Mucosa of stomach (tissue), 1 donor: ENCODE measurements around the gene RNF13.
"Not testable (repeated sequence)": the region's sequence is repeated elsewhere in the genome, so short reads cannot be mapped to it uniquely, and the experiment has no call there.

Source experiments
- H3K27me3 ChIP-seq: one replicate; pipeline ENCODE4 v1.7.0; 2013; ENCODE audit warnings: mild to moderate bottlenecking, low read length; ENCODE audit not compliant: control insufficient read depth, insufficient read depth
- H3K36me3 ChIP-seq: one replicate; pipeline ENCODE4 v1.7.0; 2013; ENCODE audit warnings: low read length; ENCODE audit not compliant: control insufficient read depth, insufficient read depth
- H3K4me1 ChIP-seq: one replicate; pipeline ENCODE4 v1.7.0; 2013; ENCODE audit warnings: mild to moderate bottlenecking, low read length; ENCODE audit not compliant: control insufficient read depth, insufficient read depth
- H3K4me3 ChIP-seq: one replicate; pipeline ENCODE4 v1.7.0; 2013; ENCODE audit warnings: low read length
- H3K9ac ChIP-seq: one replicate; pipeline ENCODE4 v1.7.0; 2013; ENCODE audit warnings: mild to moderate bottlenecking, low read length, moderate library complexity
- H3K9me3 ChIP-seq: one replicate; pipeline ENCODE4 v1.7.0; 2013; ENCODE audit warnings: mild to moderate bottlenecking, low read length, moderate library complexity; ENCODE audit not compliant: control insufficient read depth
- donor health status: Pancreatic carcinoma.

The RNF13 gene

DNA sequence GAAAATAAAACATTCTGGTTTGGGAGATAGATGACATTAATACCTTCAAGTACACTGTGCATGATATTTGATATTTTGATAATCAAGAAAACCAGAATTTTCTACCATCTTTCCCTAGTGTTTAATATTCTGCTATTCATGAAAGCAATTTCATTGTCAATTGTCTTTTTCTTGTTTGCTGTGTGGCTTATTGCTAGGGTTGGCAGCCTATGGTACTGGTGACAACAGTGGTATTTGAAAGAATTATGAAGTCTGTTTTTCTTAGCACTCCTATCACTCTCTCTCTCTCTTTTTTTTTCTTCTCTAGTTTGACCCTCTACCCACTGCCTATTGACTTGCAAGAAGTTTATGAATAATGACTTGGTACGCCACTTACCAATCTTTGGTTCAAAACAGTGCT is 15.4 kb downstream of the RNF13 start:
- Histone ChIP-seq H3K4me3 (no peak overlapping the region), H3K36me3 (no peaks in the 10 kb centered on the region), H3K9me3 (no peaks in the 10 kb centered on the region), H3K9ac (no peak overlapping the region), H3K4me1 (no peaks in the 10 kb centered on the region), H3K27me3 (no peaks in the 10 kb centered on the region)

- not testable (repeated sequence) for H3K36me3 ChIP-seq, H3K9ac ChIP-seq, H3K4me3 ChIP-seq, H3K4me1 ChIP-seq, H3K9me3 ChIP-seq, H3K27me3 ChIP-seq
These were observed 16.6 kb downstream of the RNF13 start for GRCh38 chr3:149829631-149830030.

DNA sequence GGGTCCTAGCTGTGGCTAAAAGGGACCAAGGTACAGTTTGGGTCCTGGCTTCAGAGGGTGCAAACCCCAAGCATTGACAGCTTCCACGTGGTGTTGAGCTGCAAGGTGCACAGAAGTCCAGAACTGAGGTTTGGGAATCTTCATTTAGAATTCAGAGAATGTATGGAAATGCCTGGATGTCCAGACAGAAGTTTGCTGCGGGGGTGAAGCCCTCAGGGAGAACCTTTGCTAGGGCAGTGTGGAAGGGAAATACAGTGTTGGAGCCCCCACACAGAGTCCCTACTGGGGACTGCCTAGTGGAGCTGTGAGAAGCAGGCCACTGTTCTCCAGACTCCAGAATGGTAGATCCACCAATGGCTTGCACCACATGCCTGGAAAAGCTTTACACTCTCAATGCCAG is 17.9 kb downstream of the RNF13 start:
- Histone ChIP-seq H3K4me1 (no peaks in the 10 kb centered on the region), H3K27me3 (no peaks in the 10 kb centered on the region), H3K4me3 (no peak overlapping the region), H3K9me3 (no peaks in the 10 kb centered on the region), H3K36me3 (no peaks in the 10 kb centered on the region), H3K9ac (no peak overlapping the region)

- Histone ChIP-seq H3K4me3 (no peak overlapping the region), H3K4me1 (no peaks in the 10 kb centered on the region), H3K9ac (no peak overlapping the region), H3K9me3 (no peaks in the 10 kb centered on the region), H3K27me3 (no peaks in the 10 kb centered on the region), H3K36me3 (no peaks in the 10 kb centered on the region)
These were observed 18.3 kb downstream of the RNF13 start for GRCh38 chr3:149831321-149831720.

DNA sequence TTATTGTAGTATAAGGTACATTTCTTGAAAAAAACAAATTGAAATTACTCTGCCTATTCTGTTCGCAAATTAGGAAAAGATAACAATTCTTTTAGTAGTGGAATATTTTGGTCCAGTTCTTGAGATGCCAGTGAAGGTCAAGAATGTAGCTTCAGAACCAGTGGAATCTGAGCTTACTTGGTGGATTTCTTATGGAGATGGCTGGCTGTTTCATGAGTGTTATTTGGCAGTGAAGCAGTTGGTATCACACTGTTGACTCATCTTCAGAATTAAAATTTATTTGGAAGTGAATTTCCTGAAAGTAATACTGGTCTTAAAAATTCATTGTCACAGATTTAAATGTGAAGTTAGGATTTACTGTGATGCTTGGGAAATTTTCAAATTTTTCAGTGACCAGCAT is 19.1 kb downstream of the RNF13 start:
- Histone ChIP-seq H3K4me1 (no peaks in the 10 kb centered on the region), H3K4me3 (no peak overlapping the region), H3K27me3 (no peaks in the 10 kb centered on the region), H3K36me3 (no peaks in the 10 kb centered on the region), H3K9ac (no peak overlapping the region), H3K9me3 (no peaks in the 10 kb centered on the region)

- Histone ChIP-seq H3K9ac (no peak overlapping the region), H3K36me3 (no peaks in the 10 kb centered on the region), H3K9me3 (no peaks in the 10 kb centered on the region), H3K4me3 (no peak overlapping the region), H3K4me1 (no peaks in the 10 kb centered on the region), H3K27me3 (no peaks in the 10 kb centered on the region)
These were observed 20.2 kb downstream of the RNF13 start for GRCh38 chr3:149833241-149833640.

- H3K27me3 ChIP-seq, H3K9me3 ChIP-seq, H3K4me3 ChIP-seq, H3K4me1 ChIP-seq, H3K9ac ChIP-seq, H3K36me3 ChIP-seq: not testable (repeated sequence)
These were observed 25.5 kb downstream of the RNF13 start for GRCh38 chr3:149838491-149838890.

GRCh38 chr3:149839469-149839868 is 26.5 kb downstream of the RNF13 start:
- not testable (repeated sequence) for H3K36me3 ChIP-seq, H3K4me1 ChIP-seq, H3K27me3 ChIP-seq, H3K9me3 ChIP-seq, H3K4me3 ChIP-seq, H3K9ac ChIP-seq

DNA sequence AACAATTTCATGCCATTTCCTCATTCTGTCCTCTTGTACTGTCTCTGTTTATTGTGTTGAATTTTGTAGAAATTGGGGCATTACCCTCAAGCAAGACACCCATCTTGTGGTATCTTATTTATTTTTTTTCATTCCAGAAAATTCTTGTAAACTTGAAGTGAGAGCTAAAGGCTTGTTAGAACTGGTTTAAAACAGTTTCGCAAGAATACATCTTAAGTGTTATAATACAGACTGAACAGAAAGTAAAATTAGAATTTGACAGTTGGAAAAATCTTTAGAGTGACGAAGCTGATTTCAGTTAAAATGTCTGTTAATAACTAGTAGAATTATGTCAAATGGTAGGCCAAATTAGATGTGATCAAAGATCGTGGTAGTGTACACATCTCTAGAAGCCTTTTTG is 26.9 kb downstream of the RNF13 start:
- H3K27me3 ChIP-seq, result no peaks in the 10 kb centered on the region

DNA sequence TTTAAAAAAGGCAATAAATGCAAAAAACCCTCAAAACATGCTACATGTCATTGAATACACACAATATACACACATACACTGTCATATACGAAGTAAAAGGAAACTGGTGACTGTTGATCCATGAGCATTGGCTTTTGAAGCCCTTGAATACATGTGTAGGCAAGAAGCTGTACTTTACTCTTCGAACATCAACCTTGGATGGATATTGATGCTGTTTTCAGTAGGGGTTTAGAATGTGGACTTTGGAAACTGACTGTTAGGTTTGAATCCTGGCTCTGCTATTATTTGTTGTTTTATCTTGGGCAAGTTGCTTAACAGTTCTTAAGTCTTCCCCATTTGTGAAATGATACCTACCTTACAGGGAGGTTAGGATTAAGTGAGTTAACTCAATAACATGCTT is 30.5 kb downstream of the RNF13 start:
- H3K9ac ChIP-seq, result no peak overlapping the region
- no peaks in the 10 kb centered on the region for H3K27me3 ChIP-seq
- no peak overlapping the region for H3K4me3 ChIP-seq
- H3K9me3 ChIP-seq, result no peaks in the 10 kb centered on the region
- no peaks in the 10 kb centered on the region for H3K4me1 ChIP-seq
- H3K36me3 ChIP-seq, result no peaks in the 10 kb centered on the region

More for the DNA sequence above, 26.9 kb downstream of the RNF13 start:
- Histone ChIP-seq H3K4me1 (no peaks in the 10 kb centered on the region), H3K4me3 (no peak overlapping the region), H3K9ac (no peak overlapping the region), H3K9me3 (no peaks in the 10 kb centered on the region), H3K36me3 (no peaks in the 10 kb centered on the region)

GRCh38 chr3:149844091-149844490 is 31.1 kb downstream of the RNF13 start:
- no peaks in the 10 kb centered on the region for H3K36me3 ChIP-seq
- no peaks in the 10 kb centered on the region for H3K4me1 ChIP-seq
- no peaks in the 10 kb centered on the region for H3K27me3 ChIP-seq
- H3K9me3 ChIP-seq, result no peaks in the 10 kb centered on the region
- H3K9ac ChIP-seq, result no peak overlapping the region
- no peak overlapping the region for H3K4me3 ChIP-seq

DNA sequence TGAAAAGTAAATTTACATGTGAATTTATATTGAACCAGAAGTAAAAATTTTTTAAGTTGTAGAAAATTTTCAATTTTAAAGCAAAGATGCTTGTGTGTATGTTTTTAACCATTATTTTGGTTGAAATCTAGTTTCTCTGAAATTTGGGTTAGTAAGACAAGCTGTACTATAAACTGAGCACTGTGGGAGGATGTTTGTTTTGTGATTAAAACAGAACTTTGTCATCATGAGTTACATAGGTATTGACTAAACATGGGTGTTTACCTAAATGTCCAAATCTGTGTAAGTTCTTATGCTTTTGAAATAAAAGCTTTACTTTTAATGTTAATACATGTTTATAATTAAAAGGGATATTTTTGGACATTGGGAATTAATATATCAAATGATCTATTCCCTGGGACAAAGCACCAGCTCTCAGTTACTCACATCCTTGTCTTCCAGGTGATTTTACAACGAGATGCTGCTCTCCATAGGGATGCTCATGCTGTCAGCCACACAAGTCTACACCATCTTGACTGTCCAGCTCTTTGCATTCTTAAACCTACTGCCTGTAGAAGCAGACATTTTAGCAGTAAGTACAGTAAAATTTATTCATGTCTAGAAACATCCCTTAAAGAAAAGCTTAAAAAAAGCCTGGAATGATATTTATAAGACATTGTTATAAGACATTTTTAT is 32.7 kb downstream of the RNF13 start:
- Histone ChIP-seq H3K4me3 (no peak overlapping the region), H3K4me1 (no peaks in the 10 kb centered on the region), H3K36me3 (no peaks in the 10 kb centered on the region), H3K27me3 (no peaks in the 10 kb centered on the region), H3K9ac (no peak overlapping the region), H3K9me3 (no peaks in the 10 kb centered on the region)

DNA sequence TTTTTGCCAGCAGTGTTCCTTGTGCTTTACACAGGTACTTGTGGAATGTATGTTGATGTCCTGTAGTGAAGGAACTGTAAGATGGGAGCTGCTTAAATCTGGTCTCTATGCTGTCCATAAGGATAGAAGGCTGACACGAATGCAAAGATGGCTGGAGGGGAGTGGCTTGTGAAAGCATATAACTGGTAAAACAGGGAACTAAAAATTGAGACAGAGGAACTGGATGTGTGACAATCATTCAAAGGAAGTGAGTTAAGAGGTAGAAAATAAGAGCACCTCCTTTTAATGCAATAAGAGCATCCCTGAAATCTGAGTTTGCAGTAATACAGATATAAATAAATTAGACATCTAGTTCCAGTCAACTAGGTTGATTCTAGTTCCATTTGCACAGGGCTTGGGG is 35.2 kb downstream of the RNF13 start:
- H3K4me3 ChIP-seq, result no peak overlapping the region
- H3K27me3 ChIP-seq, result no peaks in the 10 kb centered on the region
- no peaks in the 10 kb centered on the region for H3K9me3 ChIP-seq
- H3K9ac ChIP-seq, result no peak overlapping the region
- no peaks in the 10 kb centered on the region for H3K4me1 ChIP-seq
- no peaks in the 10 kb centered on the region for H3K36me3 ChIP-seq
